Kasumi-1 (cell line): ENCODE measurements around the gene VEGFB.
"Not testable (repeated sequence)": the region's sequence is repeated elsewhere in the genome, so short reads cannot be mapped to it uniquely, and the experiment has no call there.

Experiments
- DNase-seq, 2 experiments: peaks; one replicate each; lab custom pipeline; 2025; lab: John Stamatoyannopoulos, UW

VEGFB gene

DNA sequence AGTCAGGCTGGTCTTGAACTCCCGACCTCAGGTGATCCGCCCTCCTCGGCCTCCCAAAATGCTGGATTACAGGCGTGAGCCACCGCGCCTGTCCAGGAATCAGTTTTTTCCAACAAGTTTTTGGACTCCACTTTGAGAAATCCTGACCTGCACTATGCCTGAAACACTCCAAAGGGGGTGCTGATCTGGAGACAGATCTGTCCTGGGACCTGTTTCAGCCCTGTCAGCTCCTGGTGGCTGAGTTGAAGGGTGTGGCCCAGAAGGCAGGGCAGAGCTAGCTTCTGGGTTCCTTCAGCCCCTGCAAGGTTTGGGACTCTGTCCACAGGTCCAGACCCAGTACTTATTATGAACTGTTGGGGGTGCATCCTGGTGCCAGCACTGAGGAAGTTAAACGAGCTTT is 2.8 kb upstream of the VEGFB start:
- no peak for DNase-seq

DNA sequence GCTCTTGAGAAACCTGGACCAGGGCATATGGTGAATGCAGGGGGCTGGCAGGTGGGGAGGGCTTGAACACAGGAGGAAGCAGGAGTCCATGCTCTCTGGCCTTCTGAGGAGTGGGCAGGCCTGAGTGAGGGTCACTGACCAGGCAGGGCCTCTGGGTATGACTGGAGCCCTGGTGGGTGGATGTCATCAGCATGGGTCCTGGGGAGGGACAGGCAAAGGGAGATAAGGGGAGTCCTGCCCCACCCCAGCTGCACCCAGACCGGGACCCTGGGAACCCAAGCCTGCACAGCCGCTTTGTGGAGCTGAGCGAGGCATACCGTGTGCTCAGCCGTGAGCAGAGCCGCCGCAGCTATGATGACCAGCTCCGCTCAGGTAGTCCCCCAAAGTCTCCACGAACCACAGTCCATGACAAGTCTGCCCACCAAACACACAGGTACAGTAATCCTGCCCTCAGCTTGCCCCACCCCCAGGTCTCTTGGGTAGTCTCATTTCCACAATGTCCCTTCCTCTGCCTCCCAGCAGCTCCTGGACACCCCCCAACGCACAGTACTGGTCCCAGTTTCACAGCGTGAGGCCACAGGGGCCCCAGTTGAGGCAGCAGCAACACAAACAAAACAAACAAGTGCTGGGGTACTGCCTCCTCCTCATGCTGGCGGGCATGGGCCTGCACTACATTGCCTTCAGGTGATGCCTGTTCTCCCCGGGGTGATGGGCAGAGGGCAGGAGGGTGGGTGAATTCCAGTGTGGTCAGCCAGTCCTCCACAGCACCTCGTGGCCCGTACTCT is 2.0 kb upstream of the VEGFB start:
- no peak for DNase-seq

DNA sequence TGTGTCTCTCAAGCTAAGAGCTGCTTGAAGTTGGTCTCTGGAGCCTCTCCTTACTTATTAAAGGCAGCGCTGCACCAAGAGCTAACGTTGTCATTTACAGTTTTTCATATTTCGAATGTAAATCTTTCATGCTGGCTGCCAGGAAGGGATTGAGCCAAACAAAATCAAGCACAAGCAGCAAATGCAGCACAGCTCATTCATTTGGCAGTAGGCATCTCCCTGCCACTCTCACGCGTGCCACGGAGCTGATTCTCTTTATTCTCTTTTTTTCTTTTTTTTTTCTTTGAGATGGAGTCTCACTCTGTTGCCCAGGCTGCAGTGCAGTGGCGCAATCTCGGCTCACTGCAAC is 1.4 kb upstream of the VEGFB start:
- DNase-seq: no peak

DNA sequence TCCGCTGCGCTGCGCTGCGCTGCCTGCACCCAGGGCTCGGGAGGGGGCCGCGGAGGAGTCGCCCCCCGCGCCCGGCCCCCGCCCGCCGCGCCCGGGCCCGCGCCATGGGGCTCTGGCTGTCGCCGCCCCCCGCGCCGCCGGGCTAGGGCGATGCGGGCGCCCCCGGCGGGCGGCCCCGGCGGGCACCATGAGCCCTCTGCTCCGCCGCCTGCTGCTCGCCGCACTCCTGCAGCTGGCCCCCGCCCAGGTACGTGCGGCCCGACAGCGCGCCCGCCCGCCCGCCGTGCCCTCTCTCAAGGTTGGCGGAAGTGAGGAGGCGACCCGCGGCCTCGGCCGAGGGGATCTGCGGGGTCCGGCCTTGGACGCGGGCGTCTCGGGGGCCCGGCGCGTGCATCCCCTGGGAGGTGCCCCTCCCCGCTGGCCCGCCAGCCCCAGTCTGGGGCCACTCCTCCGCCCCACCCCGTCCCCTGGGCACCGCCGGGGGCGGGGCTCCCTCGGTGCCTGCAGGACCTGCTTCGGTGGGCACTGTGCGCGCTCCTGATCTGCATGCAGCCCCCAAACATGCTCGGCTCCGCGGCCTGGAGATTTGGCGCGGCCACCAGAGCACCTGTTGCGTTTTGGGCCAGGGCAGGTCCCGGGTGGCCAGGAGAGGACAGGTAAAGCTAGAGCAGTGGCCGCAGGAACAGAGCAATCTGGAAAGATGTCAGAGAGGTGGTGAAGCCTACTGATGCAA is 429 bp downstream of the VEGFB start:
- no peak for DNase-seq

DNA sequence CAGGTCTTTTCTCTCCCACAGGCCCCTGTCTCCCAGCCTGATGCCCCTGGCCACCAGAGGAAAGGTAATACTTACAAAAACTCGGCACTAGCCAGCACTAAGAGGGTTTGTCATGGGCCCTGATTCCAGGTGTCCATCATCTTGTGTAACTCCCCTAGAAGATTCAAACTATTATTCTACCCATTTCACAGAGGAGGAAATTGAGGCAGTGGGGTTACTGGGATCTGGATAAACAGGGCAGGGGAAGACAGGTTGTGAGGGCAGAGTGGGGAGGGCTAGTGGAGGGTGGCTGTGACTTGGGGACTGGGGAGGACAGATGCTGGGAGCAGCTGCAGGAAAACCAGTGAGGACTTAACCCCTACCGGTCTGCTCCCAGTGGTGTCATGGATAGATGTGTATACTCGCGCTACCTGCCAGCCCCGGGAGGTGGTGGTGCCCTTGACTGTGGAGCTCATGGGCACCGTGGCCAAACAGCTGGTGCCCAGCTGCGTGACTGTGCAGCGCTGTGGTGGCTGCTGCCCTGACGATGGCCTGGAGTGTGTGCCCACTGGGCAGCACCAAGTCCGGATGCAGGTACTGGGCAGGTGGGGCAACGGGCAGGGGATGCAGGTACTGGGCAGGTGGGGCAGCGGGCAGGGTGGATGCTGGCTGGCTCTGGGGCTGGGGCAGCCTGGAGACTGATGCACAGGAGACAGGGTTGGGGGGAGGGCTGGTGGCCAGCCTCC is 1.2 kb downstream of the VEGFB start:
- no peak for DNase-seq

DNA sequence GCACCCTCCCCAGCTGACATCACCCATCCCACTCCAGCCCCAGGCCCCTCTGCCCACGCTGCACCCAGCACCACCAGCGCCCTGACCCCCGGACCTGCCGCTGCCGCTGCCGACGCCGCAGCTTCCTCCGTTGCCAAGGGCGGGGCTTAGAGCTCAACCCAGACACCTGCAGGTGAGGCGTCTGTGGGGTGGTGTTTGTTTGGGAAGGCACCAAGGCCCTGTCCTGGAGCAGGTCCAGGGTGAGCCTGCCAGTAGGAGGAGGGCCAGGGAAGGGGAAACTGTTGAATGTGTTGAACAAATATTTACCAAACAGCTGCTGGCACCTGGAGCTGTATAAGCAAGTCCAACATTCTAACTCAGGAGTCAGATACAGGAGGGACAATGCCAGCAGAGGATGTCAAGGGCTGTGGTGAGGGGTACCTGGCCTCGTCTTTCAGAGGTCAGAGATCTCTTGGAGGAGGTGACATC is 3.1 kb downstream of the VEGFB start:
- DNase-seq: no peak

DNA sequence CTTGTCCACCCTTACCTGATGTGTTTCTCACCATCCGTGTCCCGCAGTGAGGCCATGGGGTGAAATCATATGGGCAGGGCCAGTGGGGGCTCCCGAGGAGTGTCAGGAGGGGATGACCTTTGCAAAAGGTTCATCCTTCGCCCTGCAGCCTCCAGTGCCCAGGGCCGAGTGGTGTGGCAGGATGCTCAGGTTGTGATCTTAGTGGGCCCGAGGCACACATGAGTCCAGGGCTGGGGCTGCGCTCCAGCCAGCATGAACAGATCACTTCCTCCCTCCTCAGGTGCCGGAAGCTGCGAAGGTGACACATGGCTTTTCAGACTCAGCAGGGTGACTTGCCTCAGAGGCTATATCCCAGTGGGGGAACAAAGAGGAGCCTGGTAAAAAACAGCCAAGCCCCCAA is 3.7 kb downstream of the VEGFB start:
- no peak for DNase-seq

DNA sequence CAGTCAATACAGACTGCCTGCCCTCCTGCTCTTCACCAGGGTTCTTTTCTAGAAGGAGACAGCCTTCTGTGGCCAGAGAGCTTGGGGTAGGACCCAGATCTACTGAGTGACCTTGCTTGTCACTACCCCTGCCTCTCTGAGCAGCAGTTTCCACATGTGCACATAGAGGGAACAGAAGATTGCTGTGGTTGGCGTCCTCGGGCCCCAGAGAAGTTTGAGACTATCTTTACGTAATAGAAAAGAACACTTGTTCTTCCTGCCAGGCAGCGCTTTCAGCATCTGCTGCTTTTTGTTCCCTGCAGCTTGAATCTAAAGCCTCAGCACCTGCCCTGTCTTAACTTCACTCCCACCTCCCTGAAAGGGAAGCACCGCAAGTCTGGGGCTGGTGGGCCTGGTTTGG is 4.6 kb downstream of the VEGFB start:
- DNase-seq: no peak

DNA sequence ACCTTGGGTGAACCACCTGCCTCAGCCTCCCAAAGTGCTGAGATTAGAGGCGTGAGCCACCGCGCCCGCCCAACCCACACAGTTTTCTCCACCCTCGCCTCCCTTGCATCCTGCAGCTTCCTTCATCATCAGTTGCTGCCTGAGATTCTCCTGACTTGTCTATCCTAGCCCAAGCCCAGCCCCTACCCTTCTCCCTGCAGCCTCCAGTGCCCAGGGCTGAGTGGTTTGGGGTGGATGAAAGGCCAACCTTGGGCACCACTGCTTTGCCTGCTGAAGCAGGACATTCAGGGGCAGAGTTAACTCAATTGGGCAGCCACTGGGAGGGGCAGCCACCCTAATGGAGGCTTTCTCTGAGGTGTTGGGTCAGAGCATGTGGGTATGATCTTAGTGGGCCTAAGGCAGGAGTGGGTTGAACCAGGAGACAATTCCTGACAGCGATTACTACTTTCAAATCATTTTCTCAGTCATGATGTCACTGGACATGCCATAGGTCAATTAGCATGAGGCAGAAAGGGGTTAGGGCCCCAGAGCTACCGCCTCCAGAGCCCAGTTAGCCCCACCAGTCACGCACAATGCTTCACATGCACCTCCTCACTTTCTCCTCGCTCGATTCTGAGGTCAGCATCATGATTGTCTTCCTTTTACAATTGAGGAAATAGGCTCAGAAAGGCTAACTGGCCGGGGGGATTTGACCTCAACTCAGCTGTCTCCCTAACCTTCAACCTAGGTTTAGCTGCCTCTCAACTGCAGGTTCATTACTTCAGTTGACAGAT is 5.5 kb downstream of the VEGFB start:
- DNase-seq: no peak

DNA sequence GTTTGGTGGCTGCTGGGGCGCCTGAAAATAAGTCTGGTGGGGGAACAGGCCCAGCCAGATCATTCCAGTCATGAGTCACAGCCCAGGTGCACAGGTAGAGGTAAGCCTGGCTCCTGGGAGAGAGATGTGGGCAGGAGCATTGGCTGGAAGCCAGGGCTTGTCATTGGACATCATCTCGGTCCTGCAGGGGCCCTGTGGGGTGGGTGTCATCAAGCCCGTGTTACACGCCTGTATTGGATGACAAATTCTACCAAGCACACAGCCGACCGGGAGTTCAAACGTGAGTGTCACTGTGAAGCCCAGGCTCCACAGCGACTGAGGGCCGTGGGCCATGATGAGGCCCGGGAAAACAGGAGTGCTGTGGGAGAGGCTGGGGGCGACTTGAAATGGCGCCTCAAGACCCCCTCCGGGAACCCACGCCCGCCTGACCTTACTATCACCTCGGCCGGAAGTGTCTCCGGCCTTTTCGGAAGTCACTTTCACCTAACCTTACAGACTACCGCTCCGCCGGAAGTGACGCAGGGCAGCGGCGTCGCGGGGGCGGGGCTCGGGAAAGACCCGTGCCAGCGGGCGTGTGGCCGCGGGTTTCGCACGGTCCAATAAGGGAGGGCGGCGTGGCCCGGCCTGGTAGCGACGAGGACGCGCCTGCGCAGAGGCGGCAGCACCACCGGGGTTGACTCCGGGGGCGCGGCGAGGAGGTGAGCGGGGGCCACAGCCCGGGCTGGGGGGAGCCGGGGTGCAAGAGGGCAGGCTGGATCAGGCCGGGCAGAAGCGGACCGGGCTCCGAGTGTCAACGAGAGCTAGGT is 6.3 kb downstream of the VEGFB start, which contains the start of gene FKBP2:
Gene FKBP2 (plus strand): TSS at position 661 of the 806 bp plus-strand sequence. CDS start 1,293 bp downstream, outside the sequence.
- DNase-seq: peak; percentile 87 to 88

DNA sequence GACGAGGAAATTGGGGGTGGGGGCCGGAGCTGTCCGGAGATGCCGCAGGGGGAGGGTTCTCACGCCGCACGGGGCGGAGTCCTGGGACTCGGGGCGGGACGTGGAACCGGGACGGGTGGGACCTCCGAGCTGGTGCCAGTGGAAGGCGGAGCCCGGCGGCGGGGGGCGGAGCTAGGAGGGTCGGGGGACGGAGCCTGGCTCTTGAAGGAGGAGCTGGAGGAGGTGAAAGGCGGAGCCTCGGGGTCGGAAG is 6.8 kb downstream of the VEGFB start:
- DNase-seq: peak in 1 of 2 experiments; percentile 98

DNA sequence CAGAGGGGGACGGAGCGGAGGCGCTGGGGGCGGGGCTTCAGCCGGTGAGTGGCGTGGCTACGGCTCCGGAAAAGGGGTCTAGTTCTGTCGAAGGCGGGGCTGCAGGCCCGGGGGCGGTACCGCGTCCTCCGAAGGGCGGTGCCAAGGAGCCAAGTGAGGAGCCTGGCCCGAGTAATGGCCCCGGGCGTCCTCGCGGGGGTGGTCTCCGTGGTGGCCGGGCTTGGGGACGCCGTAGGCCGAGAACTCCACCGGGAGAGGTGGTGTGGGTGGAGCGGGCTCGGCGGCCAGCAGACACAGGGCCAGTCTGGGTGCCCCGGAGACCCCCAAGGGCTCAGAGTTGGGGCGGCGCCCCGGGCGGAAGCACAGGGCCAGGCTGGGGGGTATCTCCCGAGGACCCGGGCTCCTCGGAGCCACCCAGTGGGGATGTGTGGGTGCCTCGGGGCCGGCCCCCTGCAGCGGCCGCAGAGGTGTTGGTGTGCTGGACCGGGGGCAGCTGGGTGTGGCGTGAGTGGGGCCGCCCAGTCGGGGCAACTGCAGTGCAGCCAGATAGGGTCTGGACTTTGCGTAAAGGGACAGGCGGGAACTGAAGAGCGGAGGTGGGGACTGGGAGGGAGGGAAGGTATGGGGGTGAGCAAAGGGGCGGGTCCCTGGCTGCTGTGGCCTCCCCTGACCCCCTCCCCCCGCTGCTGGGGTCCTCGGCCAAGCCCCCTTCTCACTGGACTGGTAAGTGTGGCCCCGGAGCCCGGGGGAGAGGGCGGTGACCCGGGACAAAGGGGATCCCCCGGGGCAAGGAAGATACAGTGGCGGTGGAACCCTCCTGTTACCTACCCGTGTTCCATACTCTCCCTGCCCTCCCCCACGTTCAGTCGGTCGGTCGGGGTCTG is 7.3 kb downstream of the VEGFB start:
- peak; percentile 19 to 96 for DNase-seq

DNA sequence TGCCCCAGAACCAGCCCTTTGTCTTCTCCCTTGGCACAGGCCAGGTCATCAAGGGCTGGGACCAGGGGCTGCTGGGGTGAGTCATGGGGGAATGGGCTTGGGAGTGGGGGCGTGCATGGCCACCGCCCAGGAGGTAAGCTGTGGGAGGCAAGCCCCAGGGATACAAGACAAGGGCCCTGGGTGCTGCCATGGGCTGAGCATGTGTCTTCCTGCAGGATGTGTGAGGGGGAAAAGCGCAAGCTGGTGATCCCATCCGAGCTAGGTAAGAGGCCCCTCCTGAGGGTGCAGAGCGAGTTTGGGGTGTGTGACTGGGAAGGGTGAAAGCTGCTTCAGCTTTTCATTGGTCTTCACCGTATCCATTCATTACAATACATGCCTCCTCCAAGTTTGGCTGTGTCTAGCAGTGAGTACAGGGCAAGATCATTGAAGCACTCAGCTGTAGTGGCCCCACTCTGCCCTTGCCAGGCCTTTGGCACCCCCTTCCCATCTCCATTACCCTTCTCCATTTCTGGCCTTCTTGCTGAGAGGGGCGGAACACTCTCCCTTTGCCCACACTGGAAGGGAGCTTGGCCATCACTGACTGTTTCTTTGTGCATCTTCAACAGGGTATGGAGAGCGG is 9.0 kb downstream of the VEGFB start:
- DNase-seq: no peak

DNA sequence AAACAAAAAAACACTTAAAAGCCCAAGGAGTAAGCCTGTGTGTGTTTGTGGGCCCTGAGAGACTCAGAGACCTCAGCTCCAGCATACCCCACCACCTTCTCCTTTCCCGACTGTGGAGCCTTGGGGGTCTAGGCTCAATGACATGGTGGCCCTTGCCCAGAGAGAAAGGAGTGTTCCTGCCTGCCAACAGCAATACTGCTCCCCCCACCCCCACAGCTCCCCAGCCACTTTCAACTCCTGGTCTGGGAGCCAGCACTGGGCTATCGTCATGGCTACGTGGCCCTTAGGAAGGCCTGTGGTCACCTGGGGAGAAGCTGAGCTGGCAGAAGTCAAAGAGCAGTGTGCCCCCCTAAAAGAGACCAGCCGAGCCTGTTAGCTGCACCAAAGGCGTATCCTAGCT is 9.7 kb downstream of the VEGFB start:
- no peak for DNase-seq

DNA sequence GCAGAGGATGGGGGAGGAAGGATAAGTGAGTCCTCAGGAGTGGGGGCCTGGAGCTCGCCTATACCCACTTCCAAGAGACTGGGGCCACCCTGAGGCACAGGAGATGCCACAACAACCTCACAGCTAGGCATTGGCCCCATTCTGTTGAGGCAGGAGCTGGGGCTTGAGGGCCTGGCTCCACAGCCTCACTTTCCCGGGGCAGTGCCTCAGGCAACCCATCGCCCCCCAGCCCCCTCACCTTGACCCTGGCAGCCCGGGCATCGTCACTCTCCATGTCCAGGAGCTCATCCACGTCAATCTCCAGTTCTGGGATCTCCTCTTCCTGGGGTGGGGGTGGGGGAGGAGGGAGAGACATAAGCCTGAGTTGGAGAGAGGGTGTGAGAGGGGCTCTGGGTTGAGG is 10.6 kb downstream of the VEGFB start:
- DNase-seq: no peak

DNA sequence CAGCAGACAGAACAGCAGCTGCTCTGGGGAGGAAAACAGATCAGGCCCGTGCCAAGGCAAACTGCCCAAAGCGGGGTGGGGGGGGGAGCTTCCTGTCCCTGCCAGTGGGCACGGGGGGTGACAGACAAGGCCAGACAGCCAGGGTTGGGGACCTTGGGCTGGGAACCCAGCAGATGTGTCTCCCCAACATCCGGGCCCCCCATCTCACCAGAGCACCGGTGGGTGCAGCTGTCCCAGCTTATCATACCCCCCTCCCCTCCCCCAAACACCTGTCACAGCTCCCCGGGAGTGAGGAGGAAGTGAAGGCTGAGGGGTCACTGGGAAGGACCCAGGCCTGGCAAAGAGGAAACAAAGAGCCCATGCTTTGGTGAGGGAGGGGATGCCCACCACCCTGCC is 11.0 kb downstream of the VEGFB start:
- no peak for DNase-seq

DNA sequence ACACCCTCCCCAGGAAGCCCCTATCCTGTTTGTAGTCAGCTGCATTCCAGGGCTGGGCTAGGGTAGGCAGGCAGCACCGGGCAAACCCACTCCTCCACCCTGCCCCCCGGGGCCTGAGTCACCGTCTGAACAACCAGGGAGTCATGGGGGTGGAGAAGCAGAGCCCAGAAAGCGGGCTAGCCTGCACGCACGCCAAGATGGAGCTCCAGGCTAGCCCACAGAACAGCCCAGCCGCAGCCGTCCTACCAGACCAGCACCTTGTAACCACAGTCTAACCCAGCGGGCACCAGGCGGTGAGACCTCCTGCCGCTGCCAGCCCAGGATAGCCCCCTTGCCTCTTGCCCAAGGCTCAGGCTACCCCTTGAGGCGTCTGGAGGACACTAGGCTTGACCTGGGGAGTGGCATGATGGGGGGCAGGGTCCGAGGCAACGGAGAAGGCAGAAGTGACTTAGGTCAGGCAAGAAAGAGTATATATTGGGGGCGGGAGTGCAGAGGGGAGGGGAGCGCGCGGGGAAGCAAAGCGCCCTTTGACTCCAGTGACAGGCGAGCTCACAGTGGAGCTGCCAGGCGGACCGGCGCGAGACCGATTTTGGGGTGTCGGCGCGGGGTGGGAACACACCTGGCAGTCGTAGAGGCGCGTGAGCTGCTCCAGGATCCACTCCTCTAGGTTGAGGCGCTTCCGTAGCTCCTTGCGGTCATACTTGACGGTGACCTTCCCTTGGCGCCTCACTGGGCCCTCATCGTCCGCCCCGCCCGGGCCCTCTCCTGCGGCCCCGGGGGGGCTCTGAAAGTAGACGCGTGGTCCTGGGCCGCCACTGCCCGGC is 11.6 kb downstream of the VEGFB start:
- DNase-seq: peak; percentile 35 to 49

DNA sequence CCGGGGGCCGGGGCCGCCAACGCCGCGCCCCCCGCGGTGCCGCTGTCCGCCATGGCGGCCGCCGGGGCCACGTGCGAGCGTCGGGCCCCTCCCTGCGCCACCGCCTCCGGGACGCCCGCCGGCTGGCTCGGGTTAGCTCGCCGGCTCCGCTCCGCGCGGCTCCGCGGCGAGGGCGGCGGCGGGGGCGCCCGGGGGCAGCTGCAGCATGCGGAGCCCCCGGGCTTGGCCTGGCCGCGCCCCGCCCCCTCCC is 12.2 kb downstream of the VEGFB start:
- not testable (repeated sequence) for DNase-seq
